Left cardiac atrium (tissue), 4 donors: ENCODE data around the gene HPS1. TPM values are rescaled to one million over a fixed set of nuclear protein-coding genes. Genes with fewer than 3 reads are reported as not detected.

Source experiments
- ATAC-seq, 2 donors: fragments of 200-7000 bp; cut with Tn5 transposase; one replicate each; pipeline ENCODE4 v1.9.1; 2020; ENCODE audit warnings: mild to moderate bottlenecking in 2 of 2, moderate library complexity in 2 of 2
- DNase-seq: peaks from one replicate; pipeline ENCODE4 v3.0.0-alpha.2; 2020
- intact Hi-C, 2 donors: fragments of 100-400 bp; cut with DNase I; formaldehyde crosslinking; loops; one replicate each; pipeline versions ENCODE4 v1.14.1 to v1.15.1; 2022 to 2023
- microRNA-seq, 2 donors: library from miRNA; unstranded; fragments of <30 nt; microRNA quantifications; one replicate each; pipeline ENCODE4 v1.2.0, GENCODE V29; 2020
- total RNA-seq, 2 donors: library from RNA; stranded (reverse); fragmentation: NEBNext Ultra II Directional; extraction: Animal tissue kit (Norgen Biotek cat#: 25700); gene quantifications; one replicate each; pipeline ENCODE4 v1.2.1, GENCODE V29; 2021
- donor health status: DM: no; HTN: yes; CAD: no.
- donor health status: DM: no; HTN: yes; CAD: no; lungs with severe emphysema.
- donor health status: DM: yes; HTN: yes; CAD: no.
- donor health status: Dilated cardiomyopathy.

The HPS1 gene
- total RNA-seq, 2 donors from 2014 or later, result 28.7 to 29.4 TPM

GRCh38 chr10:98380493-98381339, 66.0 kb downstream of the HPS1 start:
- no peak for DNase-seq
- intact Hi-C loops, result no loop called here
- ATAC-seq, result no peak

DNA sequence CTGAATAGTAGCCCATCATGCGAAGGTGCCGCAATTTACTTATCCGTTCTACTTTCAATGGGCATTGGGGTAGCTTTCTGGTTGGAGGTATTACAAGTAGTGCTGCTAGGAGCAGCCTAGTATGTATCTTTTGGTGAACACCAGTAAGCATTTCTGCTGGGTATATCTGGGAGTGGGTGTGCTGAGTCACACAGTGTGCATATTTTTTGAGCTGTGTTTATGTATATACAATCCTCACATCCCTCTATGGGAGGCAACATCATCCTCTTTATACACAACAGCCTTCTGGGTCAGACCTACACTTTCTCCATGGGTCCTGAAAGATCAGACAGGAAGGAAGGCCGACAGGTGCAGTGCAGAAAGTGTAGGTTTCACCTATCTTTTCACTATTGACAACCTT, 68.0 kb downstream of the HPS1 start:
- DNase-seq (no peak), ATAC-seq (no peak)
- intact Hi-C loops, result no loop called here

- no peak for DNase-seq
- intact Hi-C loops, result no loop called here
- ATAC-seq, result no peak
Measured at GRCh38 chr10:98377536-98377935, 69.2 kb downstream of the HPS1 start.

GRCh38 chr10:98377001-98377400, 69.7 kb downstream of the HPS1 start:
- no peak for ATAC-seq
- intact Hi-C loops, result no loop called here
- DNase-seq, result no peak

DNA sequence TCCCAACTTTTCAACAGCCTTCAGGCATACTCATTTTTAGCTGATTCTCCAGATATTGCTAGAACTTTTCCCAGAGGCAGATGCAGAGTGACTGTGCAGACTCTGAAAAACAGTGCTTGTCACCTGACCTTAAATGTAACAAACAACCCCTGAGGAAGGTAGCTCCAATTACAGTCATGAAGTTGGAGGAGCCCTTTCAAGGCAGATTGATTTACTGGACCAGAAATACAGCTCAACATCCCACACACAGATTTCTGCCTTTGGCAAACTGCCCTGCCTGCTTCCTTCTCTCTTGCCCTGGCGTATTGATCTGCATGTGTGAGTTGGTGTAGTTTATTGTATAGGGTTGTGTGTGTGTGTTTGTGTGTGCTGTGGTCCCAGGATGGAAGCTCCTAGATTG, 70.2 kb downstream of the HPS1 start:
- ATAC-seq, result no peak
- intact Hi-C loops, result no loop called here

GRCh38 chr10:98374217-98374985, 72.3 kb downstream of the HPS1 start:
- peak in 1 of 2 donors; percentile 71 for ATAC-seq
- intact Hi-C loops, result no loop called here
- no peak for DNase-seq

More for the DNA sequence above, 70.2 kb downstream of the HPS1 start:
- no peak for DNase-seq

DNA sequence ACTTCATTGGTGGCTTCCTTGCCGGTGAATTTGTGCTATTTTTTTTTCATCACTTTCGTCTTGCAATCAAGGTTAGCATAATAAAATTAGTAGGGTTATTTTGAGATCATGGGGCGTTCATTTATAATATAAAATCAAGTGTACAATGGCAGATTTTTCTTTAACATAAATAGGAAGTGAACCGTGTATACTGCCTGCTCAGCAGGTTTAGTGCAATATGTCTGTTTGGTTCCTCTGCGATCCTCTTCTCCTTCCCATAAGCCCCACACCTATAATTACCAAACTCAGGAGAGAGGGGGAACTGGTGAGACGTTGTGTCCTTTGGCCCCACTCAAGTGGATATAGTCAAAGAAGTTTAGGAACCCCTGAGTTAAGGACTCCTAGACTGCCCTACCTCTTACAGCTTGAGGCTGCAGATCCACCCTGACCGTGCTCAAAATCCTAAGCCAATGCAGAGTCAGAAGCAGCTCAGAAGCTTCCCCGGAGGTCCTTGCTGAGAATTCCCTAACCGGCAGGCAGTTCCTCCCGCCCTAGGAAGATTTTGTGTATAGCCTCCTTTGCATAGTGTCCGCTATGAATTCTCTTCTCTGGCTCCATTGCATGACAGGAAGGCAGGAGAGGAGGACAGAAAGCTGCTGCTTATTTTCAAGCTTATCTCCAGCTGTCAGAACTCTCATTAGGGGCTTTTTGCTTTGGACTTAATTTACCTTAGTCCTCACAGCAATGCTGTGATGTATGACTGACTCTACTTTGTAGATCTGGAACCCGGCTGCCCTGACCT, 73.3 kb downstream of the HPS1 start:
- no peak for ATAC-seq
- no peak for DNase-seq
- intact Hi-C loops, result no loop called here

DNA sequence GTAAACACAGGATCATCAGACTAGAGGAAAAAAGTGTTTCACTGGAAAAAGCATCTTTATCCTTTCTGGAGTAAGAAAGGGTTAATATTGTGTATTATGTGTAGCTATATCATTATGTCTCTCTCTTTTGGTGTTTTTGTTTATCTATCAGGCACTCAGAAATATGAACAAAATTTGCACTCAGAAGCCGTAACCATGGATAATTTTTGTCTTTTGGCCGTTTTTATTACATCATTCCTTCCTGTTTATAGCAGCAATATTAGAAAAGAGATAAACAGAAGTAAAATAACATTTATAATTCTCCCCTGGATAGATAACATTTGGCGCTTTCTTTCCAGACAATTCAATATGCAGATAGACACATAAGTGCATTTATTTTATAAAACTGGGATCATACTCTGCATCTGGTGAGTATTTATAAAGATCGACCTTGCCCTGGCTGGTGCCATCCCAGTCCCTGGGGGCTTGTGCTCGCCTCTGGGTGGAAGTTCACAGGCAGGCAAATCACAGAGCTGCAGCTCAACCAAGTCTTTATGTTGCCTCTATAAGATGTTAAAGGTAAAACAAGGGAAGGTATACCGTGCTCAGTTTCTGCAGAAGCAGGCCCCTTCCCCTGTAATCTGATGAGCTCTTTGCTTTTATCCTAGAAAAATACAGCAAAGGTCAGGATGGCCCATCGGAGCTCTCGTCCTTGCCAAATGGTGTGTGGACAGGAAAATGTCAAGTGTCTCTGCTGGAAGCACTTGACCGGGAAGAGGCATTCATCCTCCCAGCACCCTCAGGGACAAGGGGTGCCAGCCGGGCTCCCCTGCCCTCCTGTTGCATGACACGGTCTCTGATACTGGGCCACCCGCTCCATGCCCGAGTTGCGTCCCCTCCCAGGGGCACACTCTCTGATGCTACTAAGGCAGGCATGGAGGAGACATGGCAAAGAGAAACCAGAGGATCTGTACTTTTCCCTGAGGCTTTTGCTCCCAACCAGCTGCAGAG, 75.6 kb downstream of the HPS1 start:
- no peak for ATAC-seq
- DNase-seq, result no peak
- intact Hi-C loops, result no loop called here

- ATAC-seq (no peak), DNase-seq (no peak)
- intact Hi-C loops, result no loop called here
Measured at GRCh38 chr10:98369801-98370200, 76.9 kb downstream of the HPS1 start.

DNA sequence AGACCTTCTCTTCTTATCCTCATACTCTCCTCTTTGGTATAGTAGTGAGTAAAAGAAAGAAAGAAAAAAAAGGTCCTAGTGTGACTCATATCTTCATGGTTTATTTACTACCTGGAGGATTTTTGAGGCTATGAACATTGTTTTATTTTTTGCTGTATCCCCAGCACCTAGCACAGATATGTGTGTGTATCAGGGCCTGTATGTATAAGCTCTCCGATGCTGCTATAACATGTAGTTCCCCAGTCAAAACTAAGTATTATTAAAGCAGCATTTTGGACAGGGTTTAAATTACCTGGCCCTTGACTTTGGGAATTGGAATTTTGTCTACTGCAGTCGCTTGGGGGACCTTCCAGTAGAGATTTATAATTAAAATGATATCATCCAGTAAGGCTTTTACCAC, 78.1 kb downstream of the HPS1 start:
- DNase-seq (no peak), ATAC-seq (no peak)
- intact Hi-C loops, result no loop called here

GRCh38 chr10:98367604-98368451, 78.9 kb downstream of the HPS1 start:
- intact Hi-C loops, result no loop called here

More at GRCh38 chr10:98367604-98368451, 78.9 kb downstream of the HPS1 start:
- no peak for ATAC-seq
- DNase-seq, result no peak

Small RNAs within 50 kb of the gene (microRNA-seq; reads per million reads assigned to microRNA genes)
- 111 to 123 reads per million in 2 donors for gene MIR1287
- gene MIR4685, result 0.60 to 1.6 reads per million in 2 donors

Other genes with a start within 250 kb of the HPS1 start
- gene LOXL4, start 178.7 kb downstream of the HPS1 start, total RNA-seq, result under 1 TPM; 0.77 to 0.94 TPM
- gene PYROXD2, start 31.8 kb downstream of the HPS1 start, total RNA-seq, result 1 to 10 TPM; 6.1 to 6.6 TPM